LNCAP (cell line): ENCODE data around the gene SLC11A2.

Experiments
- CTCF ChIP-seq: fragments of 450-650 bp; IDR thresholded peaks from 2 replicates; pipeline ENCODE4 v1.5.1; 2017; ENCODE audit warnings: mild to moderate bottlenecking

SLC11A2 gene

DNA sequence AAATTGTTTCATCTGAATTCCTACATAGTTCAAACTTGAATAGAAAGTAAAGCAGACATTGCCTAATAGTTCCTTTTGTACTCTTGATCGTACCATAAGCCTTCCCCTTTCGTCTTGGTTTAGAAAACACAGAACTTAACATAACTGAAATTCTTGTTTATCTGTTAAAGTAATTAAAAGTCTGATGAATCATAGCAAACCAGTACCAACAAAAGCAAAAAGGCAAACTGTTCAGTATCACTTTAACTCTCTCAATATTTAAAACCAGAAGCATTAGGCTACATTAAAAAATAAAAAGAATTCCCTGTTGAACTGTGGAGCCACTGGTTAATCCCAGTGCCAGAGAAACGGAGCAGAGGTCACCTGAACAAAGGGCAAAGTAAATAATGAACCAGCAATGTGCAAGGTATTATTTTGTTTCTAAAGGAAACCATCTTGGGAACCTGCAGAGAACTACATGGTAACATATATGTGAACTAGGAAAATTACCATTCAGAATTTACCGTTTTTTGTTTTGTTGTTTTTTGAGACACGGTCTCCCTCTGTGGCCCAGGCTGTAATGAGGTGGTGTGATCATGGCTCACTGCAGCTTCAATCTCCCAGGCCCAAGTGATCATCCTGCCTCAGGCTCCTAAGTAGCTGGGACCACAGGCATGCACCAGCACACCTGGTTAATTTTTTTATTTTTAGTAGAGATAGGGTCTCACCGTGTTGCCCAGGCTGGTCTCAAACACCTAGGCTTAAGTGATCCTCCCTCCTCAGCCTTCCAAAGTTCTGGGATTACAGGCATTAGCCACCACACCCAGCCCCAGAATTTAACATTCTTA, 91.0 kb downstream of the SLC11A2 start:
- no peak for TF ChIP-seq CTCF

DNA sequence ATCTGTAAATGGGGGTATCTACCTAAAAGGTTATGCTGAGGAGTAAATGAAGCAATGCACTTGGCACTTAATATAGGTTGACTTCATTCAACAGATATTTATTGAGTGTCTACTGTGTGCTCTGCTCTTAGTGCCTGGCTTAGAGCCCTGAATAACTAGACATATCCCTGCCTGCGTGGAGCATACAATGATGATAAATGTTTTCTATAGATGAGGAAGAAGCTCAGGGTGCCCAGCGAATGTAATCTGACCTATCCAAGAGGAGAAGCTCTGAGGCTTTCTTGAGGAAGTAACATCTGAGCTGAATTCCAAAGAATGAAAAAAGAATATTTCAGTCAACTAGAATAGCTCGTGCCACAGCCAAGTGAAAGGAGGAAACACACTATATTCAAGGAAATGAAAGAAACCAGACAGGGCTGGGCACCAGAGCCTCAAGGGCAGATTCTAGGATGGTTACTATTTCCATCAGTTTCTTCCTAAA, 91.8 kb downstream of the SLC11A2 start:
- no peak for TF ChIP-seq CTCF

- TF ChIP-seq CTCF, result no peak
Observed at GRCh38 chr12:50933459-50934124, 92.6 kb downstream of the SLC11A2 start.

DNA sequence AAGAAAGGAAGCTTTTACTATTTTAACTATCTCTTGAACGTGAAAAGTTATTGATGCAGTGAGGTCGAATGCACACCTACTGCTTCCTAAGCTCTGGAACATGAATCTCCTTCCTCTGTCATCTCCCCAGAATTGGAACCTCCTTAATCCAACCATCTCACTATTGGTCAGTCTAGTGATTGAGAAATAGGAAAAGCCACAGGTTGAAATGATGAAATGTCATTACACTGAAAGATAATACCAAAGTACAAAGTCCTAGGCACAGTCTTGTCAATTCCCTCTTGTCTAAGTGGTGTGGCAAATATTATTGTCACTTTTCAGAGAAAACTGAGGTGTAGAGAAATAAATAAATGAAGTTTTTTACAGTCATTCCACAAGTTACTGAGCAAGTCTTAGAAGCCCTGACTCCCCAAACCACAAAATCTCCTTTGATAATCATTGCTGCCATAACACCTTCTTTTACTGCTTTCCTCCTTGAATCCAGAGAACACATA, 93.3 kb downstream of the SLC11A2 start:
- TF ChIP-seq CTCF, result no peak

DNA sequence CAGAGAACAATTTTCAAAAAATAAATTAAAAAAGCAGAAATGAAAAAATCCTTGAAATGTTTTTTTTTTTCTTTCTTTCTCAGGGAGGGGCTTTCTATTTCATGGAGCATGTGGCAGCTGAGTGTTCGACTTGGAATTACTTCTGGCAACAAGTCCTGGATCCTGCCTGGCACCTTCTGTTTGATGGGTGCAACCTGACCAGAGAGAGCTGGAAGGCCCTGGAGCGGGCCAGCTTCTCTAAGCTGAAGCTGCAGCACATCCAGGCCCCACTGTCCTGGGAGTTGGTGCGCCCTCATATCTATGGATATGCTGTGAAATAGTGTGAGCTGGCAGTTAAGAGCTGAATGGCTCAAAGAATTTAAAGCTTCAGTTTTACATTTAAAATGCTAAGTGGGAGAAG, 96.4 kb downstream of the SLC11A2 start:
- TF ChIP-seq CTCF, result no peak
